Liver (tissue), 3 donors: ENCODE results near the gene COL4A3.

Experiments
- CTCF ChIP-seq: fragments of 150-350 bp; IDR thresholded peaks from 2 replicates; pipeline ENCODE4 v1.5.1; 2017; ENCODE audit warnings: improper control_type of control experiment, low read depth, low read length; ENCODE audit not compliant: missing input control
- EGR1 ChIP-seq, 2 donors: IDR thresholded peaks; 2 replicates each; pipeline ENCODE4 v1.6.1; 2016 to 2018; ENCODE audit warnings: antibody characterized with exemption in 2 of 2, low read depth in 2 of 2
- FOXA1 ChIP-seq: IDR thresholded peaks from 2 replicates; pipeline ENCODE4 v1.6.1; 2016; ENCODE audit warnings: antibody characterized with exemption
- GABPA ChIP-seq, 2 donors: IDR thresholded peaks in 1 of 2; conservative IDR thresholded peaks in 1 of 2; 2 replicates each; pipeline ENCODE4 v1.6.1; 2016; ENCODE audit warnings: antibody characterized with exemption in 2 of 2, mild to moderate bottlenecking in 1 of 2, moderate library complexity in 1 of 2
- RAD21 ChIP-seq, 2 donors: IDR thresholded peaks; 2 replicates each; pipeline ENCODE4 v1.6.1; 2016; ENCODE audit warnings: antibody characterized with exemption in 2 of 2, mild to moderate bottlenecking in 2 of 2
- REST ChIP-seq: IDR thresholded peaks from 2 replicates; pipeline ENCODE4 v1.6.1; 2016; ENCODE audit warnings: antibody characterized with exemption, mild to moderate bottlenecking
- donor health status: healthy.
- donor health status: healthy.

GRCh38 chr2:227301523-227301922, 137.1 kb downstream of the COL4A3 start:
- TF ChIP-seq CTCF (no peak), FOXA1 (no peak), EGR1 (IDR thresholded peaks at IDR 0.05; ENCODE audit: low read depth in 2 of 2) (no peak), REST (no peak), RAD21 (IDR thresholded peaks at IDR 0.05) (no peak), GABPA (IDR thresholded peaks at IDR 0.05 in 1 of 2, conservative IDR thresholded peaks at IDR 0.05 in 1 of 2) (no peak)
